ENCODE results near the gene HSPBAP1.
A peak's percentile ranks its signal among the peaks of the same experiment; 100 is the strongest.

Gene HSPBAP1

GRCh38 chr3:122776675-122777468 is 16.8 kb downstream of the HSPBAP1 start:
- H3K27me3 ChIP-seq (ENCODE audit: low read depth, low read length) = no peaks in the 10 kb centered on the region

GRCh38 chr3:122774564-122774963 is 19.1 kb downstream of the HSPBAP1 start:
- TF ChIP-seq EZH2phosphoT487 (IDR thresholded peaks at IDR 0.05; ENCODE audit: low read depth) (no peak), CTCF (IDR thresholded peaks at IDR 0.05; ENCODE audit: low read depth, low read length) (0 out of 2 replicates have a peak, but pooled peaks have one; percentile 26)
- Histone ChIP-seq H3K9ac (ENCODE audit: low read length) (peak overlapping the region; percentile 40; the same call in 1 of the 2 replicates), H3K4me3 (ENCODE audit: low read length) (peak overlapping the region; percentile 25)

More at GRCh38 chr3:122776675-122777468, 16.8 kb downstream of the HSPBAP1 start:
- peak overlapping the region; percentile 11 for H3K4me3 ChIP-seq (ENCODE audit: low read length)
- H2AFZ ChIP-seq (ENCODE audit: low read depth, low read length) = no peak overlapping the region
- H3K9ac ChIP-seq (ENCODE audit: low read length) = peak overlapping the region; percentile 10; the same call in 1 of the 2 replicates
- H3K4me1 ChIP-seq (ENCODE audit: low read length) = peaks cover 42% of the 10 kb centered on the region
- no peaks in the 10 kb centered on the region for H3K9me3 ChIP-seq (ENCODE audit: insufficient read depth, low read length)
- H4K20me1 ChIP-seq (ENCODE audit: insufficient read depth, low read length) = no peaks in the 10 kb centered on the region
- no peak for TF ChIP-seq EZH2phosphoT487 (IDR thresholded peaks at IDR 0.05; ENCODE audit: low read depth)
- no peak for TF ChIP-seq CTCF (IDR thresholded peaks at IDR 0.05; ENCODE audit: low read depth, low read length)
- peaks cover 3% of the 10 kb centered on the region for H3K36me3 ChIP-seq (replicated peaks; ENCODE audit: low read depth, low read length)
- H3K27ac ChIP-seq (ENCODE audit: low read length) = peak overlapping the region; percentile 36; the same call in 1 of the 2 replicates
- peak overlapping the region; percentile 53 for H3K4me2 ChIP-seq (ENCODE audit: low read length)
- H3K79me2 ChIP-seq (ENCODE audit: low read length) = no peaks in the 10 kb centered on the region

GRCh38 chr3:122773944-122774509 is 19.6 kb downstream of the HSPBAP1 start:
- no peaks in the 10 kb centered on the region for H4K20me1 ChIP-seq (ENCODE audit: insufficient read depth, low read length)
- H3K27me3 ChIP-seq (ENCODE audit: low read depth, low read length) = no peaks in the 10 kb centered on the region
- H3K27ac ChIP-seq (ENCODE audit: low read length) = peak overlapping the region; percentile 90
- H3K4me2 ChIP-seq (ENCODE audit: low read length) = peak overlapping the region; percentile 66
- peak overlapping the region; percentile 40; the same call in 1 of the 2 replicates for H3K9ac ChIP-seq (ENCODE audit: low read length)
- no peaks in the 10 kb centered on the region for H3K79me2 ChIP-seq (ENCODE audit: low read length)
- H3K9me3 ChIP-seq (ENCODE audit: insufficient read depth, low read length) = no peaks in the 10 kb centered on the region
- H3K4me1 ChIP-seq (ENCODE audit: low read length) = peaks cover 49% of the 10 kb centered on the region
- no peak overlapping the region for H2AFZ ChIP-seq (ENCODE audit: low read depth, low read length)
- H3K36me3 ChIP-seq (replicated peaks; ENCODE audit: low read depth, low read length) = no peaks in the 10 kb centered on the region
- H3K4me3 ChIP-seq (ENCODE audit: low read length) = peak overlapping the region; percentile 51
- TF ChIP-seq EZH2phosphoT487 (IDR thresholded peaks at IDR 0.05; ENCODE audit: low read depth) = no peak
- no peak for TF ChIP-seq CTCF (IDR thresholded peaks at IDR 0.05; ENCODE audit: low read depth, low read length)

More at GRCh38 chr3:122774564-122774963, 19.1 kb downstream of the HSPBAP1 start:
- no peak overlapping the region for H2AFZ ChIP-seq (ENCODE audit: low read depth, low read length)
- no peaks in the 10 kb centered on the region for H4K20me1 ChIP-seq (ENCODE audit: insufficient read depth, low read length)
- no peaks in the 10 kb centered on the region for H3K27me3 ChIP-seq (ENCODE audit: low read depth, low read length)
- no peaks in the 10 kb centered on the region for H3K36me3 ChIP-seq (replicated peaks; ENCODE audit: low read depth, low read length)
- peak overlapping the region; percentile 66 for H3K4me2 ChIP-seq (ENCODE audit: low read length)
- H3K9me3 ChIP-seq (ENCODE audit: insufficient read depth, low read length) = no peaks in the 10 kb centered on the region
- H3K27ac ChIP-seq (ENCODE audit: low read length) = peak overlapping the region; percentile 90
- no peaks in the 10 kb centered on the region for H3K79me2 ChIP-seq (ENCODE audit: low read length)
- peaks cover 49% of the 10 kb centered on the region for H3K4me1 ChIP-seq (ENCODE audit: low read length)

- TF ChIP-seq CTCF (IDR thresholded peaks at IDR 0.05; ENCODE audit: low read depth, low read length) (no peak), EZH2phosphoT487 (IDR thresholded peaks at IDR 0.05; ENCODE audit: low read depth) (no peak)
- H3K79me2 ChIP-seq (ENCODE audit: low read length) = no peaks in the 10 kb centered on the region
- no peak overlapping the region for H3K27ac ChIP-seq (ENCODE audit: low read length)
- H4K20me1 ChIP-seq (ENCODE audit: insufficient read depth, low read length) = no peaks in the 10 kb centered on the region
- H3K9ac ChIP-seq (ENCODE audit: low read length) = no peak overlapping the region
- no peaks in the 10 kb centered on the region for H3K9me3 ChIP-seq (ENCODE audit: insufficient read depth, low read length)
- no peak overlapping the region for H2AFZ ChIP-seq (ENCODE audit: low read depth, low read length)
- H3K36me3 ChIP-seq (replicated peaks; ENCODE audit: low read depth, low read length) = no peaks in the 10 kb centered on the region
- no peaks in the 10 kb centered on the region for H3K27me3 ChIP-seq (ENCODE audit: low read depth, low read length)
- no peak overlapping the region for H3K4me2 ChIP-seq (ENCODE audit: low read length)
- no peak overlapping the region for H3K4me3 ChIP-seq (ENCODE audit: low read length)
- H3K4me1 ChIP-seq (ENCODE audit: low read length) = peaks cover 49% of the 10 kb centered on the region
These were observed 20.8 kb downstream of the HSPBAP1 start for GRCh38 chr3:122772827-122773226.

All from OCI-LY3 (cell line).